HepG2 (cell line): ENCODE data around the gene SYCE3. TPM values are rescaled to one million over a fixed set of nuclear protein-coding genes. Genes with fewer than 3 reads are reported as not detected.

Experiments
- ATRX ChIP-seq: sonication (generic); formaldehyde crosslinking; IDR thresholded peaks from 2 replicates; pipeline ENCODE4 v1.4.0; 2020; ENCODE audit warnings: missing genetic modification reagents, borderline replicate concordance
- GABPA ChIP-seq, 2 experiments: IDR thresholded peaks; 2 replicates each; pipeline ENCODE4 v1.6.1; 2011 to 2016; ENCODE audit warnings: low read depth in 2 of 2, low read length in 1 of 2, missing biosample characterization in 1 of 2, missing genetic modification characterization in 1 of 2
- GFI1 ChIP-seq: sonication (generic); formaldehyde crosslinking; IDR thresholded peaks from 2 replicates; pipeline ENCODE4 v1.5.0; 2020; ENCODE audit warnings: missing genetic modification reagents, mild to moderate bottlenecking, borderline replicate concordance
- KDM6A ChIP-seq: IDR thresholded peaks from 2 replicates; pipeline ENCODE4 v1.6.1; 2016; ENCODE audit warnings: low read depth
- NFIB ChIP-seq: sonication (generic); formaldehyde crosslinking; IDR thresholded peaks from 2 replicates; pipeline ENCODE4 v1.9.0; 2021; ENCODE audit warnings: missing genetic modification reagents, mild to moderate bottlenecking, borderline replicate concordance
- PAX8 ChIP-seq: sonication (generic); formaldehyde crosslinking; IDR thresholded peaks from 2 replicates; pipeline ENCODE4 v1.8.0; 2022; ENCODE audit warnings: mild to moderate bottlenecking, missing genetic modification reagents, borderline replicate concordance
- PITX1 ChIP-seq: sonication (generic); formaldehyde crosslinking; IDR thresholded peaks from 2 replicates; pipeline ENCODE4 v1.5.1; 2020; ENCODE audit warnings: mild to moderate bottlenecking, missing genetic modification reagents
- SAP130 ChIP-seq: IDR thresholded peaks from 2 replicates; pipeline ENCODE4 v1.6.1; 2016; ENCODE audit warnings: low read depth
- TCF7 ChIP-seq: sonication (generic); IDR thresholded peaks from 2 replicates; pipeline ENCODE4 v1.6.1; 2016; ENCODE audit warnings: antibody characterized with exemption, low read depth
- TMF1 ChIP-seq: sonication (generic); formaldehyde crosslinking; IDR thresholded peaks from 2 replicates; pipeline ENCODE4 v1.8.1; 2022; ENCODE audit warnings: low read depth, missing genetic modification reagents
- ZBTB8A ChIP-seq: sonication (generic); formaldehyde crosslinking; IDR thresholded peaks from 2 replicates; pipeline ENCODE4 v1.4.0; 2020; ENCODE audit warnings: mild to moderate bottlenecking, low read depth, missing genetic modification reagents, borderline replicate concordance
- ZFP62 ChIP-seq: sonication (generic); formaldehyde crosslinking; IDR thresholded peaks from 2 replicates; pipeline ENCODE4 v1.4.0; 2020; ENCODE audit warnings: missing genetic modification reagents
- ZNF451 ChIP-seq: sonication (generic); formaldehyde crosslinking; IDR thresholded peaks from 2 replicates; pipeline ENCODE4 v1.5.0; 2020; ENCODE audit warnings: mild to moderate bottlenecking, missing genetic modification reagents
- ZNF546 ChIP-seq: sonication (generic); formaldehyde crosslinking; conservative IDR thresholded peaks from 2 replicates; pipeline ENCODE4 v1.8.1; 2023; ENCODE audit warnings: mild to moderate bottlenecking, missing genetic modification reagents
- ZNF772 ChIP-seq: sonication (generic); formaldehyde crosslinking; IDR thresholded peaks from 2 replicates; pipeline ENCODE4 v1.5.0; 2020; ENCODE audit warnings: mild to moderate bottlenecking, missing genetic modification reagents
- polyA plus RNA-seq, 8 experiments: library from polyadenylated mRNA; depleted of rRNA in 3 of 8; stranded (reverse) in 7 of 8; unstranded in 1 of 8; fragments of >200 nt; fragmentation: Illumina TruSeq in 4 of 8; extraction: Trizol in 4 of 8; gene quantifications; 2 replicates each; pipeline versions ENCODE4 v1.2.1 to v1.2.3, GENCODE V29; 2011 to 2016; ENCODE audit warnings: low read depth in 4 of 8, missing spikeins in 1 of 8, mixed read lengths in 1 of 8; ENCODE audit not compliant: insufficient read depth in 1 of 8
- total RNA-seq, 5 experiments: library from RNA; depleted of rRNA; stranded (reverse); fragments of >200 nt; fragmentation: Illumina TruSeq; extraction: Trizol; gene quantifications; 2 replicates each; pipeline ENCODE4 v1.2.3, GENCODE V29; 2016; ENCODE audit warnings: low read depth in 1 of 5
- TF ChIP-seq, protein P1 (sequence below): sonication (generic); formaldehyde crosslinking; conservative IDR thresholded peaks from 2 replicates; pipeline ENCODE4 v1.4.0; 2020; ENCODE audit warnings: mild to moderate bottlenecking, missing genetic modification reagents, moderate library complexity
- TF ChIP-seq, protein P2 (sequence below): sonication (generic); formaldehyde crosslinking; IDR thresholded peaks from 2 replicates; pipeline ENCODE4 v1.8.1; 2023; ENCODE audit warnings: mild to moderate bottlenecking, missing genetic modification reagents, borderline replicate concordance
- TF ChIP-seq, protein P3 (sequence below): sonication (generic); formaldehyde crosslinking; IDR thresholded peaks from 2 replicates; pipeline ENCODE4 v1.4.0; 2020; ENCODE audit warnings: missing genetic modification reagents, borderline replicate concordance
- TF ChIP-seq, protein P4 (sequence below): IDR thresholded peaks from 2 replicates; pipeline ENCODE4 v1.6.1; 2016; ENCODE audit warnings: control low read depth
- TF ChIP-seq, protein P5 (sequence below): sonication (generic); formaldehyde crosslinking; IDR thresholded peaks from 2 replicates; pipeline ENCODE4 v1.8.1; 2022; ENCODE audit warnings: mild to moderate bottlenecking, missing genetic modification reagents
- TF ChIP-seq, protein P6 (sequence below): IDR thresholded peaks from 2 replicates; pipeline ENCODE4 v1.6.1; 2016

The SYCE3 gene
- total and polyA plus RNA-seq, 2 of the 13 experiments (the other 11 are each of a cell fraction or from before 2014, with no cell fraction given), result not detected

DNA sequence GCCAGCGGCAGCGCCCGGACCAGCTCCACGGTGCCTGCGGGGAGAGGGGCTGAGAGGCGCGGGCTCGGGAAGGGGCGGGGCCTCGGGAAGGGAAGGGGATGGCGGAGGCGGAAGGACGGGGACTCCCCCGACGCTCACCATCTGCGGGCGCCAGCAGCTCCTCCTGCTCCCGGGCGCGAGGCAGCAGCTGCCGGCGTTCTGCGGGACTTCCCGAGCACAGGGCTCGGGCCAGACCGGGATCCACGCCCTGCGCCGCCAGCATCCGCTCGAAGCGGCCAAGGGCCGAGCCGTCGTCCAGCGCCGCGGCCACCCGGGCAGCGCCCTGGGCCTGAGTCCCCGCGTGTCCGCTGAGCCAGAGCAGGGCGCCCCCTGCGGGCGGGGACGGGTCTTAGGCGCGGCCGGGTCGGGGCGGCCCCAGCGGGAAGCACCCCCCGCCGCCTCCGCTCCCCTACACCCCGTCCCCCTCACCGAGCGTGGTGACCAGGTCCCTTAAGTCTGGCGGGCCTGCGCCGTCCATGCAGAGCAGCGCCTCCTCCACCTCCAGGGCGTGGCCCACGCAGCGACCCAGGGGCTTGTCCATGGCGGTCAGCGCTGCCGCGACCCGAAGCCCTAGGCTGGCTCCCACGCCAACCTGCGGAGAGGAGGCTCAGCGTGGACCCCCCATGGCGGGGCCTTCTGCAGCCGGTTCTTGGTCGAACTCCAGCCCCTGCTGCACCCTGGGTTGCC, 36.4 kb downstream of the SYCE3 start (continued):
- TF ChIP-seq, protein P1, sequence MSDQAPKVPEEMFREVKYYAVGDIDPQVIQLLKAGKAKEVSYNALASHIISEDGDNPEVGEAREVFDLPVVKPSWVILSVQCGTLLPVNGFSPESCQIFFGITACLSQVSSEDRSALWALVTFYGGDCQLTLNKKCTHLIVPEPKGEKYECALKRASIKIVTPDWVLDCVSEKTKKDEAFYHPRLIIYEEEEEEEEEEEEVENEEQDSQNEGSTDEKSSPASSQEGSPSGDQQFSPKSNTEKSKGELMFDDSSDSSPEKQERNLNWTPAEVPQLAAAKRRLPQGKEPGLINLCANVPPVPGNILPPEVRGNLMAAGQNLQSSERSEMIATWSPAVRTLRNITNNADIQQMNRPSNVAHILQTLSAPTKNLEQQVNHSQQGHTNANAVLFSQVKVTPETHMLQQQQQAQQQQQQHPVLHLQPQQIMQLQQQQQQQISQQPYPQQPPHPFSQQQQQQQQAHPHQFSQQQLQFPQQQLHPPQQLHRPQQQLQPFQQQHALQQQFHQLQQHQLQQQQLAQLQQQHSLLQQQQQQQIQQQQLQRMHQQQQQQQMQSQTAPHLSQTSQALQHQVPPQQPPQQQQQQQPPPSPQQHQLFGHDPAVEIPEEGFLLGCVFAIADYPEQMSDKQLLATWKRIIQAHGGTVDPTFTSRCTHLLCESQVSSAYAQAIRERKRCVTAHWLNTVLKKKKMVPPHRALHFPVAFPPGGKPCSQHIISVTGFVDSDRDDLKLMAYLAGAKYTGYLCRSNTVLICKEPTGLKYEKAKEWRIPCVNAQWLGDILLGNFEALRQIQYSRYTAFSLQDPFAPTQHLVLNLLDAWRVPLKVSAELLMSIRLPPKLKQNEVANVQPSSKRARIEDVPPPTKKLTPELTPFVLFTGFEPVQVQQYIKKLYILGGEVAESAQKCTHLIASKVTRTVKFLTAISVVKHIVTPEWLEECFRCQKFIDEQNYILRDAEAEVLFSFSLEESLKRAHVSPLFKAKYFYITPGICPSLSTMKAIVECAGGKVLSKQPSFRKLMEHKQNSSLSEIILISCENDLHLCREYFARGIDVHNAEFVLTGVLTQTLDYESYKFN, result no peak
- TF ChIP-seq PITX1 (CRISPR knock-in tag) (no peak), SAP130 (CRISPR knock-in tag) (no peak; the same call in 1 of the 2 replicates), ZNF546 (no peak), ZNF451 (CRISPR knock-in tag) (no peak), ZNF772 (CRISPR knock-in tag) (no peak), ZFP62 (CRISPR knock-in tag) (no peak; the same call in 1 of the 2 replicates), ZBTB8A (no peak), NFIB (CRISPR knock-in tag) (no peak), ATRX (CRISPR knock-in tag) (no peak), TCF7 (no peak), KDM6A (CRISPR knock-in tag) (no peak), GABPA (IDR thresholded peaks at IDR 0.05; ENCODE audit: low read depth, low read length) (no peak), GABPA (CRISPR knock-in tag; IDR thresholded peaks at IDR 0.05; ENCODE audit: low read depth) (no peak), GFI1 (no peak), PAX8 (CRISPR knock-in tag) (no peak), TMF1 (CRISPR knock-in tag) (no peak)
- TF ChIP-seq, protein P2, sequence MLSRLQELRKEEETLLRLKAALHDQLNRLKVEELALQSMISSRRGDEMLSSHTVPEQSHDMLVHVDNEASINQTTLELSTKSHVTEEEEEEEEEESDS (CRISPR knock-in tag), result no peak
- TF ChIP-seq, protein P3, sequence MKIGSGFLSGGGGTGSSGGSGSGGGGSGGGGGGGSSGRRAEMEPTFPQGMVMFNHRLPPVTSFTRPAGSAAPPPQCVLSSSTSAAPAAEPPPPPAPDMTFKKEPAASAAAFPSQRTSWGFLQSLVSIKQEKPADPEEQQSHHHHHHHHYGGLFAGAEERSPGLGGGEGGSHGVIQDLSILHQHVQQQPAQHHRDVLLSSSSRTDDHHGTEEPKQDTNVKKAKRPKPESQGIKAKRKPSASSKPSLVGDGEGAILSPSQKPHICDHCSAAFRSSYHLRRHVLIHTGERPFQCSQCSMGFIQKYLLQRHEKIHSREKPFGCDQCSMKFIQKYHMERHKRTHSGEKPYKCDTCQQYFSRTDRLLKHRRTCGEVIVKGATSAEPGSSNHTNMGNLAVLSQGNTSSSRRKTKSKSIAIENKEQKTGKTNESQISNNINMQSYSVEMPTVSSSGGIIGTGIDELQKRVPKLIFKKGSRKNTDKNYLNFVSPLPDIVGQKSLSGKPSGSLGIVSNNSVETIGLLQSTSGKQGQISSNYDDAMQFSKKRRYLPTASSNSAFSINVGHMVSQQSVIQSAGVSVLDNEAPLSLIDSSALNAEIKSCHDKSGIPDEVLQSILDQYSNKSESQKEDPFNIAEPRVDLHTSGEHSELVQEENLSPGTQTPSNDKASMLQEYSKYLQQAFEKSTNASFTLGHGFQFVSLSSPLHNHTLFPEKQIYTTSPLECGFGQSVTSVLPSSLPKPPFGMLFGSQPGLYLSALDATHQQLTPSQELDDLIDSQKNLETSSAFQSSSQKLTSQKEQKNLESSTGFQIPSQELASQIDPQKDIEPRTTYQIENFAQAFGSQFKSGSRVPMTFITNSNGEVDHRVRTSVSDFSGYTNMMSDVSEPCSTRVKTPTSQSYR (CRISPR knock-in tag), result no peak
- TF ChIP-seq, protein P4, sequence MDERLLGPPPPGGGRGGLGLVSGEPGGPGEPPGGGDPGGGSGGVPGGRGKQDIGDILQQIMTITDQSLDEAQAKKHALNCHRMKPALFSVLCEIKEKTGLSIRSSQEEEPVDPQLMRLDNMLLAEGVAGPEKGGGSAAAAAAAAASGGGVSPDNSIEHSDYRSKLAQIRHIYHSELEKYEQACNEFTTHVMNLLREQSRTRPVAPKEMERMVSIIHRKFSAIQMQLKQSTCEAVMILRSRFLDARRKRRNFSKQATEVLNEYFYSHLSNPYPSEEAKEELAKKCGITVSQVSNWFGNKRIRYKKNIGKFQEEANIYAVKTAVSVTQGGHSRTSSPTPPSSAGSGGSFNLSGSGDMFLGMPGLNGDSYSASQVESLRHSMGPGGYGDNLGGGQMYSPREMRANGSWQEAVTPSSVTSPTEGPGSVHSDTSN, result no peak
- TF ChIP-seq, protein P5, sequence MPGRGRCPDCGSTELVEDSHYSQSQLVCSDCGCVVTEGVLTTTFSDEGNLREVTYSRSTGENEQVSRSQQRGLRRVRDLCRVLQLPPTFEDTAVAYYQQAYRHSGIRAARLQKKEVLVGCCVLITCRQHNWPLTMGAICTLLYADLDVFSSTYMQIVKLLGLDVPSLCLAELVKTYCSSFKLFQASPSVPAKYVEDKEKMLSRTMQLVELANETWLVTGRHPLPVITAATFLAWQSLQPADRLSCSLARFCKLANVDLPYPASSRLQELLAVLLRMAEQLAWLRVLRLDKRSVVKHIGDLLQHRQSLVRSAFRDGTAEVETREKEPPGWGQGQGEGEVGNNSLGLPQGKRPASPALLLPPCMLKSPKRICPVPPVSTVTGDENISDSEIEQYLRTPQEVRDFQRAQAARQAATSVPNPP (CRISPR knock-in tag), result no peak
- TF ChIP-seq, protein P6, sequence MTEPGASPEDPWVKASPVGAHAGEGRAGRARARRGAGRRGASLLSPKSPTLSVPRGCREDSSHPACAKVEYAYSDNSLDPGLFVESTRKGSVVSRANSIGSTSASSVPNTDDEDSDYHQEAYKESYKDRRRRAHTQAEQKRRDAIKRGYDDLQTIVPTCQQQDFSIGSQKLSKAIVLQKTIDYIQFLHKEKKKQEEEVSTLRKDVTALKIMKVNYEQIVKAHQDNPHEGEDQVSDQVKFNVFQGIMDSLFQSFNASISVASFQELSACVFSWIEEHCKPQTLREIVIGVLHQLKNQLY (CRISPR knock-in tag), result no peak
